Vagina (tissue), 2 donors: ENCODE results near the gene UPB1.

Experiments
- POLR2A ChIP-seq, 2 donors: fragments of 450-650 bp; IDR thresholded peaks; one replicate each; pipeline ENCODE4 v1.6.1; 2017; ENCODE audit warnings: antibody characterized with exemption in 2 of 2, mild to moderate bottlenecking in 2 of 2, moderate library complexity in 2 of 2
- POLR2AphosphoS5 ChIP-seq, 2 donors: sonication (generic); formaldehyde crosslinking; IDR thresholded peaks; one replicate each; pipeline ENCODE4 v1.9.0; 2017; ENCODE audit warnings: antibody characterized with exemption in 2 of 2, mild to moderate bottlenecking in 2 of 2, low read depth in 1 of 2; ENCODE audit not compliant: insufficient read depth in 1 of 2
- TF ChIP-seq, protein P1 (sequence below), 3 experiments: fragments of 450-650 bp in 2 of 3; fragments of 200-600 bp in 1 of 3; sonication (generic) in 1 of 3; IDR thresholded peaks; one replicate each; pipeline ENCODE4 v1.5.1; 2017 to 2019; ENCODE audit warnings: antibody characterized with exemption in 3 of 3, mild to moderate bottlenecking in 2 of 3, moderate library complexity in 2 of 3

DNA sequence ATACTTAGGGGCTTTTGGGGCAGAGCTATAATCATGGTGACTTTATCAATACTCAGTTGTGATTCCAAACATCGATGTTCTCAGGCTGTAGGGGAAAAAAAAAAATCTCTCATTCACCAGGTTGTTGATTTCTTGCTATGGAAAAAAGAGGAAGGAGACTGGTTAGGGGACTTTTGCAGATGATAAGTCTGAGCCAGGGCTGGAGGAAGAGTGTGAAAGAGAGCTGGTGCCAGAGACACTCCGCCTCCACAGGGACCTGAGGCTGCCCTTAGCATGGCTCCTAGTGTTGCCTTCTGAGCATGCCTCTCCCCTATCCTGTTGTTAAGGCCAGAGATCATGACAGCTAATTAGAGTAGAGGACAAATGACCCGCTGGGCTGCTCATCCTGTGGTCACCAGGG lies 16.9 kb downstream of the UPB1 start:
- TF ChIP-seq, protein P1, sequence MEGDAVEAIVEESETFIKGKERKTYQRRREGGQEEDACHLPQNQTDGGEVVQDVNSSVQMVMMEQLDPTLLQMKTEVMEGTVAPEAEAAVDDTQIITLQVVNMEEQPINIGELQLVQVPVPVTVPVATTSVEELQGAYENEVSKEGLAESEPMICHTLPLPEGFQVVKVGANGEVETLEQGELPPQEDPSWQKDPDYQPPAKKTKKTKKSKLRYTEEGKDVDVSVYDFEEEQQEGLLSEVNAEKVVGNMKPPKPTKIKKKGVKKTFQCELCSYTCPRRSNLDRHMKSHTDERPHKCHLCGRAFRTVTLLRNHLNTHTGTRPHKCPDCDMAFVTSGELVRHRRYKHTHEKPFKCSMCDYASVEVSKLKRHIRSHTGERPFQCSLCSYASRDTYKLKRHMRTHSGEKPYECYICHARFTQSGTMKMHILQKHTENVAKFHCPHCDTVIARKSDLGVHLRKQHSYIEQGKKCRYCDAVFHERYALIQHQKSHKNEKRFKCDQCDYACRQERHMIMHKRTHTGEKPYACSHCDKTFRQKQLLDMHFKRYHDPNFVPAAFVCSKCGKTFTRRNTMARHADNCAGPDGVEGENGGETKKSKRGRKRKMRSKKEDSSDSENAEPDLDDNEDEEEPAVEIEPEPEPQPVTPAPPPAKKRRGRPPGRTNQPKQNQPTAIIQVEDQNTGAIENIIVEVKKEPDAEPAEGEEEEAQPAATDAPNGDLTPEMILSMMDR (IDR thresholded peaks at IDR 0.05): no peak
- TF ChIP-seq POLR2AphosphoS5 (IDR thresholded peaks at IDR 0.05; ENCODE audit: insufficient read depth in 1 of 2, low read depth in 1 of 2) (no peak), POLR2A (IDR thresholded peaks at IDR 0.05) (no peak)
